HepG2 (cell line): ENCODE results near the gene NECAB2.
A peak's percentile ranks its signal among the peaks of the same experiment; 100 is the strongest.

Experiments
- POLR2AphosphoS5 ChIP-seq: IDR thresholded peaks from 2 replicates; pipeline ENCODE4 v1.6.1; 2012; ENCODE audit warnings: low read depth, low read length
- TCF12 ChIP-seq, 2 experiments: fragments of 450-650 bp in 1 of 2; sonication (generic) in 1 of 2; formaldehyde crosslinking in 1 of 2; IDR thresholded peaks; 2 replicates each; pipeline versions ENCODE4 v1.6.1 to v1.8.0; 2017 to 2022; ENCODE audit warnings: antibody characterized with exemption in 1 of 2, mild to moderate bottlenecking in 1 of 2, missing genetic modification reagents in 1 of 2, moderate library complexity in 1 of 2
- TF ChIP-seq, protein P1 (sequence below): sonication (generic); formaldehyde crosslinking; IDR thresholded peaks from 2 replicates; pipeline ENCODE4 v1.5.0; 2020; ENCODE audit warnings: mild to moderate bottlenecking, missing genetic modification reagents, moderate library complexity
- TF ChIP-seq, protein P2 (sequence below), 2 experiments: fragments of 450-650 bp in 1 of 2; sonication (generic) in 1 of 2; formaldehyde crosslinking in 1 of 2; IDR thresholded peaks; 2 replicates each; pipeline versions ENCODE4 v1.6.1 to v1.8.0; 2016 to 2022; ENCODE audit warnings: antibody characterized with exemption in 1 of 2, mild to moderate bottlenecking in 1 of 2, missing genetic modification reagents in 1 of 2

DNA sequence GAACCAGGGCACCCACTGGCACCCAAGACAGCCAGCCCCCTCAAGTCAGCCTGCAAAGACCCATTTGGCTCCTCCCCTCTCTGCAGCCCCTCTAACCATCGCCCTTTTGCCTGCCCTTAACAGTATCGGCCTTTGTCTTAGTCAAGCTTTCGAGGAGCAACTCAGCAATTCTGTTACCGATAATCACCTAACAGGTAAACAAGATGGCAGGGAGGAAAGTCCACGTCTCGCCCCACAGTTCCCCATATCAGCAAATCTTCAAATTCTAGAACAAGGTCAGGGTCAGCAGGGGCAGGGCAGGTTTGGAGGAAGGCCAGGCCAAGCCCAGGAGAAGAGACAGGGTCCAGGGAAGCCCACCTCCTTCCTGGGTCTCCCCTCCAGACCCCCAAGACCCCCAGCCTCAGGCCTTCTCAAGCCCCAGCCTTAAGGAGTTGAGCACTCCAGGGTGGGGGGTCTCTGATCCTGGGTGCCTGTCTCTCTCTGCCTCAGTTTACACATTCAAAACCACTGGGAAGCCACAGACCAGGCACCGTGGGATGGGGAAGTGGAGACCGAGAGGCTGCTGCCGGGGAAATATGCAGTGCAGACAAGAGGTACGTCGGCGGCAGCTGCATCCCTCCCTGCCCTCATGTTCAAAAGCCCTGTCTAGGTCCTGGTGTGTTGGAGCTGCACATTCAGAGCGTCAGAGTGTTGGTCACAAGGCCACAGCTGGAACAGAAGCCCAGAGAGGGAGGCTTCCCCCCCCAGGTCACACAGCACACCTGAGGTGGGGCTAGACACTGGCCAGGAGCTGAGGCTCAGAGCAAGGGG, 18.9 kb upstream of the NECAB2 start:
- TF ChIP-seq, protein P1, sequence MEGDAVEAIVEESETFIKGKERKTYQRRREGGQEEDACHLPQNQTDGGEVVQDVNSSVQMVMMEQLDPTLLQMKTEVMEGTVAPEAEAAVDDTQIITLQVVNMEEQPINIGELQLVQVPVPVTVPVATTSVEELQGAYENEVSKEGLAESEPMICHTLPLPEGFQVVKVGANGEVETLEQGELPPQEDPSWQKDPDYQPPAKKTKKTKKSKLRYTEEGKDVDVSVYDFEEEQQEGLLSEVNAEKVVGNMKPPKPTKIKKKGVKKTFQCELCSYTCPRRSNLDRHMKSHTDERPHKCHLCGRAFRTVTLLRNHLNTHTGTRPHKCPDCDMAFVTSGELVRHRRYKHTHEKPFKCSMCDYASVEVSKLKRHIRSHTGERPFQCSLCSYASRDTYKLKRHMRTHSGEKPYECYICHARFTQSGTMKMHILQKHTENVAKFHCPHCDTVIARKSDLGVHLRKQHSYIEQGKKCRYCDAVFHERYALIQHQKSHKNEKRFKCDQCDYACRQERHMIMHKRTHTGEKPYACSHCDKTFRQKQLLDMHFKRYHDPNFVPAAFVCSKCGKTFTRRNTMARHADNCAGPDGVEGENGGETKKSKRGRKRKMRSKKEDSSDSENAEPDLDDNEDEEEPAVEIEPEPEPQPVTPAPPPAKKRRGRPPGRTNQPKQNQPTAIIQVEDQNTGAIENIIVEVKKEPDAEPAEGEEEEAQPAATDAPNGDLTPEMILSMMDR (CRISPR knock-in tag) = 0 out of 2 replicates have a peak, but pooled peaks have one; percentile 13
- no peak for TF ChIP-seq TCF12 (IDR thresholded peaks at IDR 0.05)
- 0 out of 2 replicates have a peak, but pooled peaks have one; percentile 49 for TF ChIP-seq TCF12 (CRISPR knock-in tag; IDR thresholded peaks at IDR 0.05)
- no peak for TF ChIP-seq POLR2AphosphoS5
- TF ChIP-seq, protein P2, sequence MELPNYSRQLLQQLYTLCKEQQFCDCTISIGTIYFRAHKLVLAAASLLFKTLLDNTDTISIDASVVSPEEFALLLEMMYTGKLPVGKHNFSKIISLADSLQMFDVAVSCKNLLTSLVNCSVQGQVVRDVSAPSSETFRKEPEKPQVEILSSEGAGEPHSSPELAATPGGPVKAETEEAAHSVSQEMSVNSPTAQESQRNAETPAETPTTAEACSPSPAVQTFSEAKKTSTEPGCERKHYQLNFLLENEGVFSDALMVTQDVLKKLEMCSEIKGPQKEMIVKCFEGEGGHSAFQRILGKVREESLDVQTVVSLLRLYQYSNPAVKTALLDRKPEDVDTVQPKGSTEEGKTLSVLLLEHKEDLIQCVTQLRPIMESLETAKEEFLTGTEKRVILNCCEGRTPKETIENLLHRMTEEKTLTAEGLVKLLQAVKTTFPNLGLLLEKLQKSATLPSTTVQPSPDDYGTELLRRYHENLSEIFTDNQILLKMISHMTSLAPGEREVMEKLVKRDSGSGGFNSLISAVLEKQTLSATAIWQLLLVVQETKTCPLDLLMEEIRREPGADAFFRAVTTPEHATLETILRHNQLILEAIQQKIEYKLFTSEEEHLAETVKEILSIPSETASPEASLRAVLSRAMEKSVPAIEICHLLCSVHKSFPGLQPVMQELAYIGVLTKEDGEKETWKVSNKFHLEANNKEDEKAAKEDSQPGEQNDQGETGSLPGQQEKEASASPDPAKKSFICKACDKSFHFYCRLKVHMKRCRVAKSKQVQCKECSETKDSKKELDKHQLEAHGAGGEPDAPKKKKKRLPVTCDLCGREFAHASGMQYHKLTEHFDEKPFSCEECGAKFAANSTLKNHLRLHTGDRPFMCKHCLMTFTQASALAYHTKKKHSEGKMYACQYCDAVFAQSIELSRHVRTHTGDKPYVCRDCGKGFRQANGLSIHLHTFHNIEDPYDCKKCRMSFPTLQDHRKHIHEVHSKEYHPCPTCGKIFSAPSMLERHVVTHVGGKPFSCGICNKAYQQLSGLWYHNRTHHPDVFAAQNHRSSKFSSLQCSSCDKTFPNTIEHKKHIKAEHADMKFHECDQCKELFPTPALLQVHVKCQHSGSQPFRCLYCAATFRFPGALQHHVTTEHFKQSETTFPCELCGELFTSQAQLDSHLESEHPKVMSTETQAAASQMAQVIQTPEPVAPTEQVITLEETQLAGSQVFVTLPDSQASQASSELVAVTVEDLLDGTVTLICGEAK (IDR thresholded peaks at IDR 0.05) = no peak
- TF ChIP-seq, protein P2 (CRISPR knock-in tag; IDR thresholded peaks at IDR 0.05) = no peak
